ENCODE measurements around the gene NOS2. TPM values are rescaled to one million over a fixed set of nuclear protein-coding genes. Genes with fewer than 3 reads are reported as not detected.
"Not testable (repeated sequence)": the region's sequence is repeated elsewhere in the genome, so short reads cannot be mapped to it uniquely, and the experiment has no call there.

Gene NOS2
- total RNA-seq, 1 donor from 2014 or later: 26.6 TPM

GRCh38 chr17:27846042-27846655, 45.8 kb upstream of the NOS2 start:
- no peak overlapping the region for H3K4me3 Mint-ChIP-seq
- no peak for DNase-seq (ENCODE audit: low spot score)
- TF ChIP-seq EZH2phosphoT487 (IDR thresholded peaks at IDR 0.05) (no peak), EZH2 (IDR thresholded peaks at IDR 0.05) (no peak), CTCF (IDR thresholded peaks at IDR 0.05) (no peak)
- Histone ChIP-seq H3K9ac (no peak overlapping the region), H3K79me2 (ENCODE audit: low read depth) (no peaks in the 10 kb centered on the region), H3K4me3 (no peak overlapping the region), H2AFZ (replicated peaks) (no peak overlapping the region), H3K4me1 (no peaks in the 10 kb centered on the region), H3K27me3 (no peaks in the 10 kb centered on the region), H4K20me1 (ENCODE audit: low read depth) (no peaks in the 10 kb centered on the region), H3K9me3 (ENCODE audit: low read depth) (no peaks in the 10 kb centered on the region), H3K36me3 (no peaks in the 10 kb centered on the region), H3F3A (ENCODE audit: low read depth) (no peaks in the 10 kb centered on the region), H3K4me2 (no peak overlapping the region), H3K27ac (no peak overlapping the region)
- no peak overlapping the region for H3K27ac Mint-ChIP-seq
- H3K9me3 Mint-ChIP-seq: no peaks in the 10 kb centered on the region
- peaks cover 1% of the 10 kb centered on the region for H3K4me1 Mint-ChIP-seq
- no peaks in the 10 kb centered on the region for H3K36me3 Mint-ChIP-seq
- H3K27me3 Mint-ChIP-seq (ENCODE audit: insufficient read depth, low read depth): peaks cover 2% of the 10 kb centered on the region

- H3K4me1 ChIP-seq: peaks cover 4% of the 10 kb centered on the region
- DNase-seq (ENCODE audit: low spot score): no peak
- H3K9ac ChIP-seq: no peak overlapping the region
- no peaks in the 10 kb centered on the region for H4K20me1 ChIP-seq (ENCODE audit: low read depth)
- peaks cover 2% of the 10 kb centered on the region for H3K4me1 Mint-ChIP-seq
- H3K79me2 ChIP-seq (ENCODE audit: low read depth): no peaks in the 10 kb centered on the region
- no peaks in the 10 kb centered on the region for H3K9me3 ChIP-seq (ENCODE audit: low read depth)
- H2AFZ ChIP-seq (replicated peaks): peak overlapping the region; percentile 43
- TF ChIP-seq CTCF (IDR thresholded peaks at IDR 0.05) (no peak), EZH2 (IDR thresholded peaks at IDR 0.05) (no peak)
- no peaks in the 10 kb centered on the region for H3K27me3 ChIP-seq
- H3K36me3 Mint-ChIP-seq: no peaks in the 10 kb centered on the region
- no peaks in the 10 kb centered on the region for H3K9me3 Mint-ChIP-seq
- no peak overlapping the region for H3K27ac Mint-ChIP-seq
- H3K27me3 Mint-ChIP-seq (ENCODE audit: insufficient read depth, low read depth): peaks cover 2% of the 10 kb centered on the region
- H3K36me3 ChIP-seq: no peaks in the 10 kb centered on the region
- H3K4me3 ChIP-seq: no peak overlapping the region
- H3K4me2 ChIP-seq: no peak overlapping the region
- H3F3A ChIP-seq (ENCODE audit: low read depth): no peaks in the 10 kb centered on the region
- H3K4me3 Mint-ChIP-seq: no peak overlapping the region
- H3K27ac ChIP-seq: no peak overlapping the region
These were observed 45.1 kb upstream of the NOS2 start for GRCh38 chr17:27845264-27846041.

DNA sequence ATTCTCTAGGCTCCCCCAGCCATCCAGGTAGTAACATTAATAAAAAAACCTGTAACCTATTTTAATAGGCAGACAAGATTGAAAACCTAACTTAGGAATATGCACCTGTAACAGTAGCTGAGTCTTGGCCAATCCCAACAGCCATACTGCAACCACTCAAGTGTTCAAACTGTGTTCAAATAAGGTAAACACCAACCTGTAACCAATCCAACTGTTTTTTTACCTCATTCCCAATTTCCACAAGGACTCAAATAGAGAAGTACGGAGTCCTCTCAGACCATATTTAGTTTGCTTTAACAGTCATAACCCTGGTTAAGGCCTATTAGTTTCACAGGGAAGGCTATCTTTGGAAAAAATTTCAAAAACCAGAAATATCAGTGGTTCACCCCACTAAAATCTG, 40.4 kb upstream of the NOS2 start:
- H3K4me1 ChIP-seq: peaks cover 12% of the 10 kb centered on the region
- H4K20me1 ChIP-seq (ENCODE audit: low read depth): no peaks in the 10 kb centered on the region
- TF ChIP-seq EZH2phosphoT487 (IDR thresholded peaks at IDR 0.05) (no peak), EZH2 (IDR thresholded peaks at IDR 0.05) (no peak), CTCF (IDR thresholded peaks at IDR 0.05) (no peak)
- no peaks in the 10 kb centered on the region for H3K9me3 ChIP-seq (ENCODE audit: low read depth)
- no peak overlapping the region for H3K4me2 ChIP-seq
- no peak overlapping the region for H3K4me3 Mint-ChIP-seq
- peaks cover 3% of the 10 kb centered on the region for H3F3A ChIP-seq (ENCODE audit: low read depth)
- H3K36me3 Mint-ChIP-seq: no peaks in the 10 kb centered on the region
- H3K27me3 ChIP-seq: no peaks in the 10 kb centered on the region
- no peak overlapping the region for H3K27ac ChIP-seq
- H3K4me3 ChIP-seq: no peak overlapping the region
- no peak overlapping the region for H2AFZ ChIP-seq (replicated peaks)
- no peak overlapping the region for H3K9ac ChIP-seq
- no peaks in the 10 kb centered on the region for H3K36me3 ChIP-seq
- H3K27ac Mint-ChIP-seq: no peak overlapping the region
- no peaks in the 10 kb centered on the region for H3K79me2 ChIP-seq (ENCODE audit: low read depth)
- H3K9me3 Mint-ChIP-seq: no peaks in the 10 kb centered on the region
- no peak for DNase-seq (ENCODE audit: low spot score)
- peaks cover 2% of the 10 kb centered on the region for H3K27me3 Mint-ChIP-seq (ENCODE audit: insufficient read depth, low read depth)
- peaks cover 15% of the 10 kb centered on the region for H3K4me1 Mint-ChIP-seq

DNA sequence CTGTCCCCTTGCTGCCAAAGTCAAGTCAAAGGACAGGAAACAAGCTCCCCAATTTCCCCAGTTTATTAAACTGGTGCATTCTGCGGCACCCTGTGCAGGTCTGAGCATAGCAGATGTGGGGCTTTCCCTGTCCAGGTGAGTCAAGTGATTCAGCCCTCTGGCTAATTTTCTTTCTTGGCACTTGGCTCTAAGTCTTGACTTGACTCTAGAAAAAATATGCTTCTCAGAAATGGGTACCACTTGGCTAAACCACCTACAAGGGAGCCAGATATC, 40.0 kb upstream of the NOS2 start:
- not testable (repeated sequence) for H3K27me3 ChIP-seq; H3F3A ChIP-seq (ENCODE audit: low read depth); H3K27ac Mint-ChIP-seq; H4K20me1 ChIP-seq (ENCODE audit: low read depth); H3K4me3 ChIP-seq; H3K9me3 ChIP-seq (ENCODE audit: low read depth); H3K27me3 Mint-ChIP-seq (ENCODE audit: insufficient read depth, low read depth); H3K36me3 Mint-ChIP-seq; H3K4me2 ChIP-seq; H2AFZ ChIP-seq (replicated peaks); H3K79me2 ChIP-seq (ENCODE audit: low read depth); H3K4me3 Mint-ChIP-seq; H3K9me3 Mint-ChIP-seq; H3K9ac ChIP-seq; DNase-seq (ENCODE audit: low spot score); H3K36me3 ChIP-seq; H3K27ac ChIP-seq
- peaks cover 15% of the 10 kb centered on the region for H3K4me1 Mint-ChIP-seq
- H3K4me1 ChIP-seq: peaks cover 12% of the 10 kb centered on the region

DNA sequence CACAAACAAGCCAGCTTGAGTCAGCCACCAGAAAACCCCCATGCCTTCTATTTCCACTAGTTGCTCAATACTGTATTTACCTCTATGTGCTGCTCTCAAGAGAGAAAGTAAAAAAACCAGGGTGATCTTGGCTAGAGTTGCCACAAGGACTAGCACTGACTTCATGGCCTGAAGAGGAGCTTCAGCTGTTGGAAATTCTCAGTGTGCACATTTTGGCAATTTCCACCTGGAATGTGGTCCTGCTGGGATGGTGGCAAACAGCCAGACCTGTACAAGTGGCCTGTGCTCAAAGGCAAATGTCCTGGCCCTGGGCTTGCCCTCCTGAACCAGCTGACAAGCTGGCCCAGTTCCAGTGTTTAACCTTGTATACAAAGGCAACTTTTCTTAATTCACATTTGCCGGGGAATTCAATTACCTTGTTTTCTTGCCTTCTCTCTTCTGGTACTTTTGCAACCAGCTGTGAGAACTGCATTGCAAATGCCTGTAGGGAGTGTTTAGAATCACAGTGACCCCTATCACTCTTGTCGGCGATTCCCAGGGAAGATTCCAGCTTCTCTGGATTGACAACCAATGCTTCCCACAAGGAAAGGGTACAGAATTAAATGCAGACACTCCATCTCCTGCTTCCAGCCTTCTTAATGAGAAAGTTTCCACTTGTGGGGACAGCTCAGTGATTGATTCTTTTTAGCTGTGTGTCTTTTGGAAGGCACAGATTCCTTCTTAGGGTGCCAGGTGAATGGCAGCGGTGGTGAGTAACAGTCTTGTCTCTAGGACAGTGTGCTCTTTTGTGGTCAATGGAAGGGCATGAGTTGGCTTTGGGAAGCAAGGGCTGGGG, 39.5 kb upstream of the NOS2 start:
- H3K27me3 ChIP-seq; H4K20me1 ChIP-seq (ENCODE audit: low read depth); H3K4me3 Mint-ChIP-seq; H3K36me3 ChIP-seq; H3K9me3 ChIP-seq (ENCODE audit: low read depth); H3K27me3 Mint-ChIP-seq (ENCODE audit: insufficient read depth, low read depth); H3K4me2 ChIP-seq; H3K36me3 Mint-ChIP-seq; H3K79me2 ChIP-seq (ENCODE audit: low read depth); H3K27ac ChIP-seq; H3F3A ChIP-seq (ENCODE audit: low read depth); H3K9me3 Mint-ChIP-seq; H3K4me3 ChIP-seq; H3K9ac ChIP-seq; H3K27ac Mint-ChIP-seq; H2AFZ ChIP-seq (replicated peaks); DNase-seq (ENCODE audit: low spot score): not testable (repeated sequence)
- H3K4me1 ChIP-seq: peaks cover 12% of the 10 kb centered on the region
- peaks cover 15% of the 10 kb centered on the region for H3K4me1 Mint-ChIP-seq

Measured in neural progenitor cell (in vitro differentiated cells).